ENCODE measurements around the gene TDRD9.

TDRD9 gene

DNA sequence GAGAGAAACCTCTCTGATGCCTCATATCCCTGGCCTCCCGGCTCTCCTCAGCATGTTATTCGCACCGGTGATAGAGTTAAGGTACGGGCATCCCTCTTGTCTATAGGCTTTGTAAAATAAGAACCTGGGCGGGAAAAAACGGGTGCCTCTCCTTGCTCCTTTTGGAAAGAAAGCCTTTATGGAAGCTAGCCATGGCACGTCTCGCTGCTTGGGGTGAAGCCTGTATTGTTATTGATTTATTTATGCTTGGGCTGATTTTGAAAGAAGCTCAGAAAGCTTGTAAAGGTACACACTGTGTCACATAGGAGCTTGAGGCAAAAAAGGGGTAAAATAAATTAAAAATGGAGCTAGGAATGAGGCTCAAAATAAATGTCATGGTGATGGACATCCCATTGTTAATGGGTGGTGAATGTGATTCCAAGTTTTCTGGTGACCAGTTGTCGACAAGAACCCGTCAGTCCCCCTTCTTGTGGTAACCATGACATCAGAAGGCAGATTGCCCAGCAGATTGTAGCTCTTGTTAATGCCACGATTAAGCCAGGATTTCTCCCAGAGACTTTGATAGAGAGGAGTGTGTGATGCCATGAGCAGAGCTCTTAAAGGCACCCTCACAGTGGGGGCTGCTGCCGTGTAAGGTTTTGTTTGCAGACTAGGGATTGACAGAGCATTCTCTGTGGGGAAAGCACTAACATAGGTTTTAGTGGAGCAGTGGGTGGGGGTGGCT, 106.9 kb downstream of the TDRD9 start:
- no peak for DNase-seq

DNA sequence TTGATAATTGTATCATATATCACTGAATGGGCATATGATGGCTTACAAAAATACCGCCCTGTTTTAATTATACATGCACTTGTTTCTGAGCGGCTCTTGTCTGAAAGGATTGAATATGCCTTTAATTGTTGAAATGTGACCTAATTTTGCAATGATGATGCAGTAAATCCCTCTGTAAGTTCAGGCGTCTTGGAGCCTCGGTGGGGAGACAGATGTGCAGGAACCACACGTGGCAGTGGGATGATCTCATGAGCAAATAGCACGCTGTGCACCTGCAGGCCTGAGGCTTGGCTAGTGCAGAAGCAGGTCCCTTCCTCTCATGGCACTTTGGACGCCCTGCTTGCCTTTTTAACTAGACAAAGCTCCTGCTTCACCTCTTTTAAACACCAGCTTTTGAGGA, 108.0 kb downstream of the TDRD9 start:
- no peak for DNase-seq

DNA sequence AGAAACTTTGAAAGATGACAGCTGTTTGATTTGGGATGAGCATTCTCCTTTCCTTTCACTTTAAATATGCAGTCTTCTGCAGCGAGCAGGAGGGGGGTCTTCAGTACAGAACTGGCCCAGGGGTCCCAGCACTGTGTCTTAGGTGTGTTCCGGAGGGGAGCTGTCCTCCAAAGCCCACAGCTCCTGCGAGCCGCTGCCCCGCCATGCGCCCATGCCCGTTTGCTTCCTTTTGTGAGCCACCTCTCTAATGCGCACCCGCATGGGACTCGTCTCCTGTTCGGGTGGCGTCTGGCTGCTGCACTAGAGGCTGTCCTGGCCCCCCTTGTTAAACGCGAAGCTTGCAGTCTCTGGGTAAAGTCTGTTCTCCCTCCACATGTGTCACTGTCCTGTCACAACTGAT, 108.8 kb downstream of the TDRD9 start:
- DNase-seq = no peak

DNA sequence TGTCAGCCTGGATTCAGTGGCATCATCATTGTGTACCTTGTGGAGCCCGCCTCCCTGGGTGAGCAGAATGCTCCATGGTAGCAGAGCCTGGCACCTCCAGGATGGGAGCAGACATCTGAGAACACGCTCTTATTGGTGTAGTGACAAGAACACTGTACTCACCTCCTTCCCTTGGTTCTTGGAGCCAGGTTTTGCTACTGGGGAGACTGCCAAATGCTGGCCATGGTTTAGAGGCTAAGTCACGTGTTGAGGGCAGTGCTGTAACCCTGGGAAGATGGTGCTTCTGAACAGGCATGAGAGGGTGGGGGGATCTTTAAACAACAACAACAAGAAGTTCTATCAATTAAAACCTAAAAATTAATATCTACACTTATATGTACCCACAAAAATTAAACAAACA, 109.6 kb downstream of the TDRD9 start:
- no peak for DNase-seq

DNA sequence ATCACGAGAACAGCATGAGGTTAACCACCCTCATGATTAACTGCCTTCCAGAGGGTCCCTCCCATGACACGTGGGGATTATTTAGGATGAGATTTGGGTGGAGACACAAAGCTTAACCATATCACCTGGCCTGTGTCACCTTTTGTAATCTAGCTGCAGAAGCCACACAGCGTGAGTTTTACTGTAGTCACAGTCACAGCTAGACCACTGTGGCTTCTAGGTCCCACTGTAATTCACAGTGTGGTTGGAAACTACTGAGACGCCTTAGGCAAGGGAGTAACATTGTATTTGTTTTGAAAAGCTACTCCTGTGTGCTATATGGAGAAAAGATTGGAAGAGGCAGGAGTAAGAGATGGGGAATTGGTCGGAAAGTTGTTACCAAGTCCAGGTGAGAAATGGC, 111.0 kb downstream of the TDRD9 start:
- DNase-seq = no peak

DNA sequence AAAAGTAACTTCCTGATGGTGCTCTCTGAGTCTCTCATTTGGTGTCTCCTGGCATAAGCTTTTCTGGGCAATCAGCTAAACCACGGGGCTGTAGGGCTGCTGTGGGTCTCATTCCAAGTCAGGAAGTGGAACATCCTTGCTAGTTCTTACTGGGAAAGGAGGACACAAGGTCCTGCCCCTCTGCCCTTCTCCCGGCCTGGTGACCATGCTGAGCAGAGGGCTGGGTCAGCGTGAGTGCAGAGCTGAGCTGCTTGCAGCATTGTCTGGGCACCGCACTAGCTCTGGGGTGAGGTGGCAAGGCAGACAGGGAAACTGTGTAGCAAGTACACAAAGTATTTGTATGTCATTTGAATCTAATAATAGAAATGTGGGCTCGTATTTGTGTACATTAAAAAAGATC, 112.3 kb downstream of the TDRD9 start:
- no peak for DNase-seq

DNA sequence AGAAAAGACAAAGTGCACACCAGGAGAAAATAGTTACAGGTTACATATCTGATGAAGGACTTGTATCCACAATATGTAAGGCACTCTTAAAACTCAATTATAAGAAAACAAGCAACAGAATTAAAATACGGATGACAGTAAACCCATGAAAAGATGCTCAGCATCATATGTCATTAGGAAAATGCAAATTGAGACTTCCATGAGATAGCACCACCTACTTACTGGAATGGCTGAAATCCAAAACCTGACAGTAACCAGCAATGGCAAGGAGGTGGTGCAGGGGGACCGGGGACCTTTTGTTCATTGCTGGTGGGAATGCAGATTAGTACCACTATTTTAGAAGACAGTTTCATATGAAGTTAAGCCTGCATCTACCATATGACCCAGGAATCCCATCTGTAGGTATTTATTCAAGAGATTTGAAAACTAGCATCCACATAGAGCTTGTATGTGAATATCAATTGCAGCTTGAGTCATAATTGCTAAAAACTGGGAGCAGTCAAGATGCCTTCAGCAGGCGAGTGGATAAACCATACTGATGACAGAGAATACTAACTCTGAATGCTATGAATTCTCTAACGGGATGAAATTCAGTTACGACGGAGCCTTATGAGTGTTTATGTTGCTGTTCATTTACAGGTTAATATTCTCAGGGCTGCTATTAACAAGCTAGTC, 113.3 kb downstream of the TDRD9 start:
- DNase-seq = no peak

DNA sequence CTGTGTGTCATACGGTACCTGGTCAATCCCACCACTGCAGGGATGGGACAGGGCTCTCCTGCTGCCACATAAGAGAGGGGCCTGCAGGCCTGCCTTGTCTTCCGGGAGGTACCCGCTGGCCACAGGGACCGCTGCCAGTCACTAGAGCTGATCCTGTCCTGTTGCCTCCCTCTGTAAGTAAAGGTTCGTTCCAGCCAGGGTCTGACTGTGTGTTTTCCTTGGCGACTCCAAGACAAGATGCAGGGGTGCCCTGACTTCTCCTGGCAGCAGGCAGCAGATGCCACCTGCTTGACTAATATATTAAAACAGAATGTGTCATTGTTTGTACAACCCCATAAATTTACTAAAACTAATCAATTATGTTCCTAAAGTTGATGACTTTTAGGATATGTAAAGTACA, 115.8 kb downstream of the TDRD9 start:
- no peak for DNase-seq

DNA sequence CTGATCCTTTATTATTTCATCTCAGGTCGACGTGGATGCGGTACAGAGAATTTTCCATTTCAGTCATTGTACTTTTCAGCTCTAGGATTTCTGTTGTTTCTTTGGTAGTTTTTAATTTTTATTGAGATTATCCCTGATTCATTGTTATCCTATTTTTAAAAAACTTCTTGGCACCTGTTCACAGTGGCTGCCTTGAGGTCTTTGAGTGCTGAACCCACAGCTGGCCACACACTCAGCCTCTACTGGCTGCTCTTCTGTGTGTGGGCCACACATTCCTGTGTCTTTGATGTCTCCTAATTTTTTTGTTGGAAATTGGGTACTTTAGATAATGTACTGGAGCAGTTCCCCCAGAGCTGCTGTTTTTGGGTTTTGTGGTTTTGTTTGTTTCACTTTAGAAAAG, 119.5 kb downstream of the TDRD9 start:
- no peak for DNase-seq

DNA sequence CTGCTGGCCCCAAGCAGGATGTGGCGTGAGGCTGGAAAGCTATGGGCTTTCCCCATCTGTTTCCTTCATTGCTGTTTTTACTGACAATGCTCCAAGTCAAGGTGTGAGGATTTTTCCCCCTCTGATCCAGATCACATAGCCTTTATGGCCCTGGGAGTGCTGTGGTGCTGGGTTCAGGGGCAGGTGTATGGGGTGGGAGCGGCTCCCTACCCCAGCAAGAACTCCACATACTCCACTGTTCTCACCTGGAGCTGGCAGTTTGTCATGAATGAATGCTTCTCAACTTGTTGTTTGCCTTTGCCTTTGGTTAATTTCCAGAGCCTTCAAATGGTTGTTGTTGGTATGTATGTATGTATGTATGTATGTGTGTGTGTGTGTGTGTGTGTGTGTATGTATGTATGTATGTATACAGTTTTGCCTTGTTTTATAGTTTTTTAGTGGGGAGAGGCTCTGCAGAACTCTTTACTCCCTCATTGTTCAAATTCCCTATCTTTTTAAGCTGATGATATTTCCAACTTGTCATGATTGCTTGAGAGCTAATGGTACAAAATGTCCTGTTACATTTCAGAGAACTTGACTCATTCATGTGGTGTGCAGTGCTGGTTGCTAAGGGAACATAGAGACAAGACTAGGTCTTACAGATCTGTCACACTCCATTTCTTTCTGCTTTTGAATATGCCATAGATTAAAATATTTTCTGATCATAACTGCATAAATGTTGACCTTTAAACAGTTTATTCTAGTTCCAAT, 120.7 kb downstream of the TDRD9 start:
- no peak for DNase-seq

DNA sequence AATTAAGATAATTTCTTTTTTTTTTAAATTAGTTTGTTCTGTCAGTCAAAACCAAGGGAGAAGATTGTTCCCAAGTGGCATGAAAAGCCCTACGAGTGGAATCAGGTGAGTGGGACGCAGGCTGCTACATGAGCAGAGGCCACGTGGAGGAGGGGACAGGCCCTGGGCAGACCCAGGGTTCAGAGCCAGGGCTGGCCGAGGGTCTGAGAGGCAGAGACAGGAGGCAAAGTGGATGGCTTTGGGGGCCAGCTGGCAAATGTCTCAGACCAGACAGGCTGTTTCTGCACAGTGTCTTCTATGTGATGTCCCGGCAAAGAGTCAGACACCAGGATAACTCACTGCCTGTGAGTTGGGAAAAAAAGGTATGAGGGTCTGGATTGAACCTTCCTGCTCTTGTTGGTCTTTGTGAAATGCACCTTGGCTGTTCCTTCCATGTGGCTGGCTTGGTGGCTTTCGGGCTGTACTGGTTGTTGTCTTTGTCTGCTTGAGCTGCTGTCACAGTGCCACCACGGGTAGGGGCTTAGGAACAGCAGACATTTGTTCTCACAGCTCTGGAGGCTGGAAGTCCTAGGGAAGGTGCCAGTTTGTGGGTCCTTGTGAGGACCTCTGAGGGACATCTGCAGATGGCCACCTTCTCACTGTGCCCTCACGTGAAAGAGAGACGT, 121.5 kb downstream of the TDRD9 start:
- DNase-seq = no peak

DNA sequence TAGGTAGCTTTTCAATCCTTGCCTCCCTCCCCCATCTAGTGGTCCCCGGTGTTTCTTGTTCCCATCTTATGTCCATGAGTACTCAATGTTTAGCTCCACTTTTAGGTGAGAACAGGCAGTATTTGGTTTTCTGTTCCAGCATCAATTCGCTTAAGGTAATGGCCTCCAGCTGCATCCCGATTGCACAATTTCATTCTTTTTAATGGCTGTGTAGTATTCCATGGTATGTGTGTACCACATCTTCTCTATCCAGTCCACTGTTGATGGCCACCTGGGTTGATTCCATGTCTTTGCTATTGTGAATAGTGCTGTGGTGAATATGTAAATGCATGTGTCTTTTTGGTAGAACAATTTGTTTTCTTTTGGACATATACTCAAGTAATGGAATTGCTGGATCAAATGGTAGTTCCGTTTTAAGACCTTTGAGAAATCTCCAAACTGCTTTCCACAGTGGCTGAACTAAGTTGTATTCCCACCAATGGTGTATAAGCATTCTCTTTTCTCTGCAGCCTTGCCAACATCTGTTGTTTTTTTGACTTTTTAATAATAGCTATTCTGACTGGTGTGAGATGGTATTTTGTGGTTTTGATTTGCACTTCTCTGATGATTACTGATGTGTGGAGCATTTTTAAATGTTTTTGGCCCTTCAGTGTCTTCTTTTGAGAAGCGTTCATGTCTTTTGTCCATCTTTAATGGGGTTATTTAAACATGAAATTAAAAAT, 123.0 kb downstream of the TDRD9 start:
- no peak for DNase-seq

DNA sequence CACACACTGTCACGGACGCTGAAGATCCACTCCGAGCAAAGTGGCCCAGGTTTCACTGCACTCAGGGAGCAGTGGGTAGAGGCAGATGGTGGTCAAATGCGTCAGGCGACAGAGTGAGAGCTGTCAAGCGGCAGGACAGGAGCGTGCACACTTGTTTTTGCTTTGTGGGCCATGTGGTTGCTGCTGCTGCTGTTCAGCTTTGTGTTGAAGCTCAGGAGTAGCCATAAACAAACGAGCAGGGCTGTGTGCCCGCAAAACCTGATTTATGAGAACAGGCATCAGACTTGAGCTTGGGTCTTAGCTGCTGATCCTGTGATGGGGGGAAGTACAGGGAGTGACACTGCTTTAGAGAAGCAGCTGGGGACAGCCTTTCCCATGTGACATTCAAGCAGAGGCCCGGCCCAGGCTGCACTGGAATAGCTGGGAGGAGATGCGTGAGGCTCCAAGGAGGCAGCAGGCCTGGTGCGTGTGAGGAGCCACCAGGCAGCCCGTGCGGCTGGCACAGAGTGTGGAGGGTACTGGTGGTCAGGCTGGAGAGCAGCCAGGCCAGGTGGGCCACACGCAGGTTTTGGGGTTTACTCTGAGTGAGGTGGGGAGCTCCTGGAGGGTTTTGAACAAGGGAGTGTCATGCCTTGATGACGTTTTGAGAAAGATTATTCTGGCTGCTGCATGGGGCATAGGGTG, 126.1 kb downstream of the TDRD9 start:
- no peak for DNase-seq

DNA sequence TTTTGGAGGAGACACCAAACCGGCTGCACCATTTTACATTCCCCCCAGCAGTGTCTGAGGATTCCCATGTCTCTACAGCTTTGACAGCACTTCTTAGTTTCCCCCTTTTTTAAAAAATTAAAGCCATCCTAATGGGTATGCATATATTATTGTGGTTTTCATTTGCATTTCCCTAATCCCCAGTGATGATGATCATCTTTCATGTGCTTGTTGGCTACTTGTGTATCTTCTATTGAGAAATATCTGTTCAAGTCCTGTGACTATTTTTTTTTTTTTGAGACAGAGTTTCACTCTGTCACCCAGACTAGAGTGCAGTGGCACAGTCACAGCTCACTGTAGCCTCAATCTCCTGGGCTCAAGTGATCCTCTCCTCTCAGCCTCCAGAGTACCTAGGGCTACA, 134.0 kb downstream of the TDRD9 start:
- no peak for DNase-seq

DNA sequence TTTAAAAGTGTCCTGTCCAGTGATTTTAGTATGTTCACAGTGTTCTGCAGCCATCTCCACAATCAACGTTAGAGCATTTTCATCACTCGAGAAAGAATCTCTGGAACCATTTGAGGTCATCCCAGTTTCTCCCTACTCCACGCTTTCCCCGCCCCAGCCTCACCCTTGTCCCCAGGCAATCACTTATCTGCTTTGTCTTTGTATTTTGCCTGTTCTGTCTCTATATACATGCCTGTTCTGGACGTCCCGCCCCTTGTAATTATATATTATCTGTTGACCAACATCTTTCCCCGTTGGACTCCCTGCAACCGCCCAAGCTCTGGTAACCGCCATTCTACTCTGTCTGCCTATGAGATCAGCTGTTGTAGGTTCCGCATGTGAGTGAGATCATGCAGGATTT, 135.7 kb downstream of the TDRD9 start:
- no peak for DNase-seq

DNA sequence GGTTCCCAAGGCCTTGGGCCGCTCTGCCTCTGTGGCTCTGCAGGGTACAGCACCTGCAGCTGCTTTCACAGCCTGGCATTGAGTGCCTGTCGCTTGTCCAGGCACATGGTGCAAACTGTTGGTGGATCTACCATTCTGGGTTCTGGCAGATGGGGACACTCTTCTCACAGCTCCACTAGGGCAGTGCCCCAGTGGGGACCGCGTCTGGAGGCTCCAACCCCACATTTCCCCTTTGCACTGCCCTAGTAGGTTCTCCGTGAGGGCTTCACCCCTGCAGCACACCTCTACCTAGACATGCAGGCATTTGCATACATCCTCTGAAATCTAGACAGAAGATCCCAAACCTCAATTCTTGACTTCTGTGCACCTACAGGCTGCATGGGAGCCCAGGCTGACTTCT, 138.0 kb downstream of the TDRD9 start:
- no peak for DNase-seq

DNA sequence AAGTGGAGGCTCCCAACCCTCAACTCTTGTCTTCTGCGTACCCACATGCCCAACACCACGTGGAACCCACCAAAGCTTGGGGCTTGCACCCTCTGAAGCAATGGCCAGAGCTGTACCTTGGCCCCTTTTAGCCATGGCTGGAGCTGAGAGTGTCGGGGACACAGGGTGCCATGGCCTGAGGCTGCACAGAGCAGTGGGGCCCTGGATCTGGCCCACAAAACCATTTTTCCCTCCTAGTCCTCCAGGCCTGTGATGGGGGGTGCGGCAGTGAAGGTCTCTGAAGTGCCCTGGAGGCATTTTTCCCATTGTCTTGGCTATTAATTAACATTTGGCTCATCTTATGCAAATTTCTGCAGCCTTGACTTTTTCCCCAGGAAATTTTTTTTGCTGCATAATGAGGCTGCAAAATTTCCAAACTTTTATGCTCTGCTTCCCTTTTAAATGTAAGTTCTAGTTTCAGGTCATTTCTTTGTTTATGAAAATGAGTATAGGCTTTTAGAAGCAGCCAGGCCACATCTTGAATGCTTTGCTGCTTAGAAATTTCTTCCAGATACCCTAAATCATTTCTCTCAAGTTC, 138.6 kb downstream of the TDRD9 start:
- no peak for DNase-seq

DNA sequence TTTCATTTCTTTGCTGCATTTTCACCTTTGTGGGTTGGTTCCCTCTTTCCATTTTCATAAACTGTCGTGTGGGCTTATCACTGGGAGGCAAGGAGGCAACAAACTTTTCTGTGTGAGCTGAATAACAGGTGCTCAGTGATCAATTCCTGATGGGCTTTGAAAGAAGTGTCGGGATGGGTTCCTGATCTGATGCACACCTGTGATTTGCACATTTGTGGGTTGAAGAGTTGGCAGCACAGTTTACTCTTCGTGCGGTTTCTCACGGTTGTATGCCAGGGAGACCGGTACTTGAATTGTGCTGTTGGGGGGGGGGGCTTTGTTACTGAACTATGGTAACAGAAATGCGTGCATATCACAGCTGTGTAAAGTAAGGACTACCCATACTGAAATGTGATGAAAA, 141.3 kb downstream of the TDRD9 start:
- no peak for DNase-seq

DNA sequence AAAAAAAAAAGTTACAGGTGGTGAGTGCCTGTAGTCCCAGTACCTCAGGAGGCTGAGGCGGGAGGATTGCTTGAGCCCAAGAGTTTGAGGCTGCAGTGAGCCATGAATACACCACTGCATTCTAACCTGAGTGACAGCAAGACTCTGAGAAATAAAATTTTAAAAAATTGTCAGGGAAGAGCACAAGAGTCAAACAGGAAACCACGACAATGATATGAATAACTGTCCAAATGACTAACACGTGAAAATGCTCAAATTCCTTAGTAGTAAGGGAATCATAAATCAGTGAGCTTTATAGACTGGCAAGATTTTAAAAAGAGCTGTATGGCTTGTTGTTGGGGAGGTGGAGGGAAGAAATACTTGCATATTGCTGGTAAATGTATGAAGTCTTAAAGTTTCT, 144.3 kb downstream of the TDRD9 start:
- no peak for DNase-seq

DNA sequence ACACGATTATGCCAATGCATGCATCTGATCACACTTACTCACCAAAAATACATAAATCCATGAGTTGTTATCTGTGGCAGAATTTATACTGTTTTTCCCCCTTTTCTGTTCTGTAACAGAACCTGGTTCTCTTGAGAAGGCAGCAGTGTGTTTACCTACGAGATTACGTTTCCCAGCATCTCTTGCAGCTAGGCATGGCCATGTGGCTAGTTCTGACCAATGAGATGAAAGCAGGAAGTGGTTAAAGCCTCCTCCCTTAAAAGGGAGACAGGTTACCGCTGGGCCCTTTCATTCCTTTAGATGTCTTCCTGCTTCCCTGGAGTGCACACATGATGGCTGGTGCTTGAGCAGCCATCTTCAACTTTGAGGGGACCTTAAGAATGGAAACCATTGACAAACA, 145.5 kb downstream of the TDRD9 start:
- no peak for DNase-seq

DNA sequence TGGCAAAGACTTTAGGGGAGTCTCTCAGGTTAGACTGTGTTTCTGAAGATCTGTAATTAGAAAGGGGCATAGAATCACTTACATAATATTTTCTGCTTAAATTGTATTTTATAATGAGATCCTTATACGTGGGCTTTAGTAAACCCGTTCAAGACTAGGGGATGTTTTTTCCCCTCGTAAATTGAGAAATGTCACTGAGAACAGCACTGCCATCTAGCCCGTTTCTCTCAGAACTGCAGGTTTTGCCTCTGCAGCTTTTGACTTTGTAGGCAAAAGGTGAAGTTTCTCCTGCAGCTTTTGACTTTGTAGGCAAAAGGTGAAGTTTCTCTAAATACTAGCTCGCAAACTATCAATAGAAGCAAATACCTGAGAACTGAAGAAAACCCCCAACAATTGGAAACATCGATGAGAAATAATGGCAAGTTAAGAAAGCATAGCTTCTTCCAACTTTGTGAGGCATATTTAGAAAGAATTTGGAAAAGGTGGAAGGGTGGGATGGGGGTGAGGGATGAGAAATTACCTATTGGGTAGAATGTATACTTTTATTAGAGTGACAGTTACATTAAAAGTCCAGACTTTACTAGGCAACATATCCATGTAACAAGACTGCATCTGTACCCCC, 147.4 kb downstream of the TDRD9 start:
- no peak for DNase-seq

DNA sequence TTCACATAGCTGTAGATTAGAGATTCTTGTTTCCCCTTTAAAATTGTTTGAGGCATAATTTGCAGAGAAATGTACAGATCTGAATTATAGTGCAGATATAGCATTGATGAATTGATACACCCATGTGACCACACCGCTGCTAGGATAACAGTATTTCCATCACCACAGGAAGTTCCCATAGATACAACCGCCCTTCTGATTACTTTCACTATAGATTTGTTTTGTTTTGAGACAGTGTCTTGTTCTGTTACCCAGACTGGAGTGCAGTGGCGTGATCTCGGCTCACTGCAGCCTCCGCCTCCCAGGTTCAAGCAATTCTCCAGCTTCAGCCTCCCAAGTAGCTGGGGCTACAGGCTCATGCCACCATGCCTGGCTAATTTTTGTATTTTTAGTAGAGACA, 148.5 kb downstream of the TDRD9 start:
- DNase-seq = no peak
